IMR-90 (cell line): ENCODE data around the gene DOK6.

ENCODE experiments used
- MXI1 ChIP-seq: IDR thresholded peaks from 2 replicates; pipeline ENCODE4 v1.6.1; 2012; ENCODE audit warnings: low read depth, mild to moderate bottlenecking, low read length, moderate library complexity, borderline replicate concordance
- NFE2L2 ChIP-seq: fragments of 150-350 bp; IDR thresholded peaks from 2 replicates; pipeline ENCODE4 v1.6.1; 2016; ENCODE audit warnings: low read depth, mild to moderate bottlenecking, low read length
- TF ChIP-seq, protein P1 (sequence below): conservative IDR thresholded peaks from 2 replicates; pipeline ENCODE4 v1.5.1; 2012; ENCODE audit warnings: mild to moderate bottlenecking, low read depth, low read length, improper control_type of control experiment

DNA sequence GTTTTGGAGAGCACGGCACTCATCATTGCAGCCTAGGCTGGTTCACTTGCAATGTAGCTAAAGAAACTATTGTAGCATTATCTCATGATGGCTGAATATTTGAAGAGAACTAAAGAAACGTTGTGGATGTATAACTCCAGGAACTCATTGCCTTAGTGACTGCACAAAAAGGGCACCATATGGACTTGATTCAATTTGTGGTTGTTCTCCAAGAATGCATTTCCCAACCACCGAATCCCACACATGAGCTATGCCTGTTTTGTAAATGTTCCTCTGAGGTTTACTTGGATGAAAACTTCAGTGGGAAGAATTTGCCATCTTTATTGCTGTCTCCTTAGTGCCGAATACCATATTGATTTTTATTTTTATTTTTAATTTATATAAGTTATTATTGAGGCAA, 43.5 kb downstream of the DOK6 start:
- TF ChIP-seq MXI1 (no peak), NFE2L2 (no peak)
- TF ChIP-seq, protein P1, sequence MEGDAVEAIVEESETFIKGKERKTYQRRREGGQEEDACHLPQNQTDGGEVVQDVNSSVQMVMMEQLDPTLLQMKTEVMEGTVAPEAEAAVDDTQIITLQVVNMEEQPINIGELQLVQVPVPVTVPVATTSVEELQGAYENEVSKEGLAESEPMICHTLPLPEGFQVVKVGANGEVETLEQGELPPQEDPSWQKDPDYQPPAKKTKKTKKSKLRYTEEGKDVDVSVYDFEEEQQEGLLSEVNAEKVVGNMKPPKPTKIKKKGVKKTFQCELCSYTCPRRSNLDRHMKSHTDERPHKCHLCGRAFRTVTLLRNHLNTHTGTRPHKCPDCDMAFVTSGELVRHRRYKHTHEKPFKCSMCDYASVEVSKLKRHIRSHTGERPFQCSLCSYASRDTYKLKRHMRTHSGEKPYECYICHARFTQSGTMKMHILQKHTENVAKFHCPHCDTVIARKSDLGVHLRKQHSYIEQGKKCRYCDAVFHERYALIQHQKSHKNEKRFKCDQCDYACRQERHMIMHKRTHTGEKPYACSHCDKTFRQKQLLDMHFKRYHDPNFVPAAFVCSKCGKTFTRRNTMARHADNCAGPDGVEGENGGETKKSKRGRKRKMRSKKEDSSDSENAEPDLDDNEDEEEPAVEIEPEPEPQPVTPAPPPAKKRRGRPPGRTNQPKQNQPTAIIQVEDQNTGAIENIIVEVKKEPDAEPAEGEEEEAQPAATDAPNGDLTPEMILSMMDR = no peak
